HepG2 (cell line): ENCODE measurements around the gene PCP4L1. TPM values are rescaled to one million over a fixed set of nuclear protein-coding genes. Genes with fewer than 3 reads are reported as not detected.

Experiments
- FOXJ3 ChIP-seq: sonication (generic); formaldehyde crosslinking; IDR thresholded peaks from 2 replicates; pipeline ENCODE4 v1.4.0; 2020; ENCODE audit warnings: missing genetic modification reagents, mild to moderate bottlenecking, borderline replicate concordance
- FOXK2 ChIP-seq: fragments of 450-650 bp; IDR thresholded peaks from 2 replicates; pipeline ENCODE4 v1.6.1; 2016
- KLF13 ChIP-seq: sonication (generic); formaldehyde crosslinking; IDR thresholded peaks from 2 replicates; pipeline ENCODE4 v1.4.0; 2020; ENCODE audit warnings: mild to moderate bottlenecking, missing genetic modification reagents
- MEIS1 ChIP-seq: sonication (generic); formaldehyde crosslinking; IDR thresholded peaks from 2 replicates; pipeline ENCODE4 v1.9.0; 2021; ENCODE audit warnings: mild to moderate bottlenecking, missing genetic modification reagents, moderate library complexity, borderline replicate concordance
- MEIS2 ChIP-seq: sonication (generic); formaldehyde crosslinking; IDR thresholded peaks from 2 replicates; pipeline ENCODE4 v1.9.0; 2021; ENCODE audit warnings: mild to moderate bottlenecking, missing genetic modification reagents
- NCOA1 ChIP-seq: sonication (generic); formaldehyde crosslinking; IDR thresholded peaks from 2 replicates; pipeline ENCODE4 v1.9.0; 2021; ENCODE audit warnings: missing genetic modification reagents
- NR1H2 ChIP-seq: sonication (generic); formaldehyde crosslinking; IDR thresholded peaks from 2 replicates; pipeline ENCODE4 v1.8.1; 2022; ENCODE audit warnings: low read depth, missing genetic modification reagents, borderline replicate concordance
- SMAD9 ChIP-seq: sonication (generic); formaldehyde crosslinking; IDR thresholded peaks from 2 replicates; pipeline ENCODE4 v1.5.1; 2020; ENCODE audit warnings: mild to moderate bottlenecking, missing genetic modification reagents
- TP53 ChIP-seq: sonication (generic); formaldehyde crosslinking; conservative IDR thresholded peaks from 2 replicates; pipeline ENCODE4 v1.4.0; 2020; ENCODE audit warnings: missing genetic modification reagents
- ZFX ChIP-seq: sonication (generic); formaldehyde crosslinking; IDR thresholded peaks from 2 replicates; pipeline ENCODE4 v1.4.0; 2020; ENCODE audit warnings: mild to moderate bottlenecking, low read depth, missing genetic modification reagents, moderate library complexity
- polyA plus RNA-seq, 8 experiments: library from polyadenylated mRNA; depleted of rRNA in 3 of 8; stranded (reverse) in 7 of 8; unstranded in 1 of 8; fragments of >200 nt; fragmentation: Illumina TruSeq in 4 of 8; extraction: Trizol in 4 of 8; gene quantifications; 2 replicates each; pipeline versions ENCODE4 v1.2.1 to v1.2.3, GENCODE V29; 2011 to 2016; ENCODE audit warnings: low read depth in 4 of 8, missing spikeins in 1 of 8, mixed read lengths in 1 of 8; ENCODE audit not compliant: insufficient read depth in 1 of 8
- total RNA-seq, 5 experiments: library from RNA; depleted of rRNA; stranded (reverse); fragments of >200 nt; fragmentation: Illumina TruSeq; extraction: Trizol; gene quantifications; 2 replicates each; pipeline ENCODE4 v1.2.3, GENCODE V29; 2016; ENCODE audit warnings: low read depth in 1 of 5
- TF ChIP-seq, protein P1 (sequence below): sonication (generic); formaldehyde crosslinking; IDR thresholded peaks from 2 replicates; pipeline ENCODE4 v1.5.0; 2020; ENCODE audit warnings: mild to moderate bottlenecking, missing genetic modification reagents
- TF ChIP-seq, protein P2 (sequence below): sonication (generic); formaldehyde crosslinking; IDR thresholded peaks from 2 replicates; pipeline ENCODE4 v1.4.0; 2020; ENCODE audit warnings: low read depth, mild to moderate bottlenecking, missing genetic modification reagents
- TF ChIP-seq, protein P3 (sequence below): sonication (generic); formaldehyde crosslinking; IDR thresholded peaks from 2 replicates; pipeline ENCODE4 v1.4.0; 2020; ENCODE audit warnings: missing genetic modification reagents, borderline replicate concordance
- TF ChIP-seq, protein P4 (sequence below): sonication (generic); formaldehyde crosslinking; IDR thresholded peaks from 2 replicates; pipeline ENCODE4 v1.4.0; 2020; ENCODE audit warnings: mild to moderate bottlenecking, missing genetic modification reagents
- TF ChIP-seq, protein P5 (sequence below): sonication (generic); formaldehyde crosslinking; IDR thresholded peaks from 2 replicates; pipeline ENCODE4 v1.9.0; 2021; ENCODE audit warnings: missing genetic modification reagents, mild to moderate bottlenecking, borderline replicate concordance
- TF ChIP-seq, protein P6 (sequence below): IDR thresholded peaks from 2 replicates; pipeline ENCODE4 v1.6.1; 2016

The PCP4L1 gene
- total and polyA plus RNA-seq, 2 of the 13 experiments (the other 11 are each of a cell fraction or from before 2014, with no cell fraction given), result 0.28 TPM; not detected in 1

DNA sequence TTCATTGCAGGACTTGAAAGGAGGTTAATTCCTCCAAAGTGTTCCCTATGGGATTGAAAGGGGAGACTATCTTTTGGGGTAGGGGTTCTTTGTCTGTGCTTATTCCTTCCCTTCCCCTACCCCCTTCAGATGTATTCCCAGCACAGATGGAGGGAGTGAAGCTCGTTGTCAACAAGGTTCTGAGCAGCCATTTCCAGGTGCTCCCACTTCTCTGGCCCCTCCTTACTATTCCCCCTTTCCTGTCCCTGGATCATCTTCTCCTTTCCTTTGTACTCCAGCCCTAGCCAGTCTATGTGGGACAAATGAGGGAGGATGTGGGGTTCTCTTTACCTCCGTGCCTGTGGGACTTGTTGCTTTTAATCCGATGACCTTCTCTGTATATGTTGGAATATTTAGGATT, 31.8 kb upstream of the PCP4L1 start (continued):
- TF ChIP-seq, protein P1, sequence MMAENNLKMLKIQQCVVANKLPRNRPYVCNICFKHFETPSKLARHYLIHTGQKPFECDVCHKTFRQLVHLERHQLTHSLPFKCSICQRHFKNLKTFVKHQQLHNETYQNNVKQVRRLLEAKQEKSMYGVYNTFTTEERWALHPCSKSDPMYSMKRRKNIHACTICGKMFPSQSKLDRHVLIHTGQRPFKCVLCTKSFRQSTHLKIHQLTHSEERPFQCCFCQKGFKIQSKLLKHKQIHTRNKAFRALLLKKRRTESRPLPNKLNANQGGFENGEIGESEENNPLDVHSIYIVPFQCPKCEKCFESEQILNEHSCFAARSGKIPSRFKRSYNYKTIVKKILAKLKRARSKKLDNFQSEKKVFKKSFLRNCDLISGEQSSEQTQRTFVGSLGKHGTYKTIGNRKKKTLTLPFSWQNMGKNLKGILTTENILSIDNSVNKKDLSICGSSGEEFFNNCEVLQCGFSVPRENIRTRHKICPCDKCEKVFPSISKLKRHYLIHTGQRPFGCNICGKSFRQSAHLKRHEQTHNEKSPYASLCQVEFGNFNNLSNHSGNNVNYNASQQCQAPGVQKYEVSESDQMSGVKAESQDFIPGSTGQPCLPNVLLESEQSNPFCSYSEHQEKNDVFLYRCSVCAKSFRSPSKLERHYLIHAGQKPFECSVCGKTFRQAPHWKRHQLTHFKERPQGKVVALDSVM (CRISPR knock-in tag), result no peak
- no peak for TF ChIP-seq NCOA1 (CRISPR knock-in tag)
- TF ChIP-seq TP53 (CRISPR knock-in tag), result no peak
- TF ChIP-seq MEIS2 (CRISPR knock-in tag), result no peak
- TF ChIP-seq, protein P2, sequence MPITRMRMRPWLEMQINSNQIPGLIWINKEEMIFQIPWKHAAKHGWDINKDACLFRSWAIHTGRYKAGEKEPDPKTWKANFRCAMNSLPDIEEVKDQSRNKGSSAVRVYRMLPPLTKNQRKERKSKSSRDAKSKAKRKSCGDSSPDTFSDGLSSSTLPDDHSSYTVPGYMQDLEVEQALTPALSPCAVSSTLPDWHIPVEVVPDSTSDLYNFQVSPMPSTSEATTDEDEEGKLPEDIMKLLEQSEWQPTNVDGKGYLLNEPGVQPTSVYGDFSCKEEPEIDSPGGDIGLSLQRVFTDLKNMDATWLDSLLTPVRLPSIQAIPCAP, result no peak
- TF ChIP-seq FOXK2, result no peak
- TF ChIP-seq, protein P3, sequence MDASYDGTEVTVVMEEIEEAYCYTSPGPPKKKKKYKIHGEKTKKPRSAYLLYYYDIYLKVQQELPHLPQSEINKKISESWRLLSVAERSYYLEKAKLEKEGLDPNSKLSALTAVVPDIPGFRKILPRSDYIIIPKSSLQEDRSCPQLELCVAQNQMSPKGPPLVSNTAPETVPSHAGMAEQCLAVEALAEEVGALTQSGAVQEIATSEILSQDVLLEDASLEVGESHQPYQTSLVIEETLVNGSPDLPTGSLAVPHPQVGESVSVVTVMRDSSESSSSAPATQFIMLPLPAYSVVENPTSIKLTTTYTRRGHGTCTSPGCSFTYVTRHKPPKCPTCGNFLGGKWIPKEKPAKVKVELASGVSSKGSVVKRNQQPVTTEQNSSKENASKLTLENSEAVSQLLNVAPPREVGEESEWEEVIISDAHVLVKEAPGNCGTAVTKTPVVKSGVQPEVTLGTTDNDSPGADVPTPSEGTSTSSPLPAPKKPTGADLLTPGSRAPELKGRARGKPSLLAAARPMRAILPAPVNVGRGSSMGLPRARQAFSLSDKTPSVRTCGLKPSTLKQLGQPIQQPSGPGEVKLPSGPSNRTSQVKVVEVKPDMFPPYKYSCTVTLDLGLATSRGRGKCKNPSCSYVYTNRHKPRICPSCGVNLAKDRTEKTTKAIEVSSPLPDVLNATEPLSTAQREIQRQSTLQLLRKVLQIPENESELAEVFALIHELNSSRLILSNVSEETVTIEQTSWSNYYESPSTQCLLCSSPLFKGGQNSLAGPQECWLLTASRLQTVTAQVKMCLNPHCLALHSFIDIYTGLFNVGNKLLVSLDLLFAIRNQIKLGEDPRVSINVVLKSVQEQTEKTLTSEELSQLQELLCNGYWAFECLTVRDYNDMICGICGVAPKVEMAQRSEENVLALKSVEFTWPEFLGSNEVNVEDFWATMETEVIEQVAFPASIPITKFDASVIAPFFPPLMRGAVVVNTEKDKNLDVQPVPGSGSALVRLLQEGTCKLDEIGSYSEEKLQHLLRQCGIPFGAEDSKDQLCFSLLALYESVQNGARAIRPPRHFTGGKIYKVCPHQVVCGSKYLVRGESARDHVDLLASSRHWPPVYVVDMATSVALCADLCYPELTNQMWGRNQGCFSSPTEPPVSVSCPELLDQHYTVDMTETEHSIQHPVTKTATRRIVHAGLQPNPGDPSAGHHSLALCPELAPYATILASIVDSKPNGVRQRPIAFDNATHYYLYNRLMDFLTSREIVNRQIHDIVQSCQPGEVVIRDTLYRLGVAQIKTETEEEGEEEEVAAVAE (CRISPR knock-in tag), result no peak
- no peak for TF ChIP-seq KLF13
- no peak for TF ChIP-seq MEIS1
- TF ChIP-seq, protein P4, sequence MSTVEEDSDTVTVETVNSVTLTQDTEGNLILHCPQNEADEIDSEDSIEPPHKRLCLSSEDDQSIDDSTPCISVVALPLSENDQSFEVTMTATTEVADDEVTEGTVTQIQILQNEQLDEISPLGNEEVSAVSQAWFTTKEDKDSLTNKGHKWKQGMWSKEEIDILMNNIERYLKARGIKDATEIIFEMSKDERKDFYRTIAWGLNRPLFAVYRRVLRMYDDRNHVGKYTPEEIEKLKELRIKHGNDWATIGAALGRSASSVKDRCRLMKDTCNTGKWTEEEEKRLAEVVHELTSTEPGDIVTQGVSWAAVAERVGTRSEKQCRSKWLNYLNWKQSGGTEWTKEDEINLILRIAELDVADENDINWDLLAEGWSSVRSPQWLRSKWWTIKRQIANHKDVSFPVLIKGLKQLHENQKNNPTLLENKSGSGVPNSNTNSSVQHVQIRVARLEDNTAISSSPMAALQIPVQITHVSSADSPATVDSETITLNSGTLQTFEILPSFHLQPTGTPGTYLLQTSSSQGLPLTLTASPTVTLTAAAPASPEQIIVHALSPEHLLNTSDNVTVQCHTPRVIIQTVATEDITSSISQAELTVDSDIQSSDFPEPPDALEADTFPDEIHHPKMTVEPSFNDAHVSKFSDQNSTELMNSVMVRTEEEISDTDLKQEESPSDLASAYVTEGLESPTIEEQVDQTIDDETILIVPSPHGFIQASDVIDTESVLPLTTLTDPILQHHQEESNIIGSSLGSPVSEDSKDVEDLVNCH (CRISPR knock-in tag), result no peak
- TF ChIP-seq FOXJ3, result no peak
- TF ChIP-seq, protein P5, sequence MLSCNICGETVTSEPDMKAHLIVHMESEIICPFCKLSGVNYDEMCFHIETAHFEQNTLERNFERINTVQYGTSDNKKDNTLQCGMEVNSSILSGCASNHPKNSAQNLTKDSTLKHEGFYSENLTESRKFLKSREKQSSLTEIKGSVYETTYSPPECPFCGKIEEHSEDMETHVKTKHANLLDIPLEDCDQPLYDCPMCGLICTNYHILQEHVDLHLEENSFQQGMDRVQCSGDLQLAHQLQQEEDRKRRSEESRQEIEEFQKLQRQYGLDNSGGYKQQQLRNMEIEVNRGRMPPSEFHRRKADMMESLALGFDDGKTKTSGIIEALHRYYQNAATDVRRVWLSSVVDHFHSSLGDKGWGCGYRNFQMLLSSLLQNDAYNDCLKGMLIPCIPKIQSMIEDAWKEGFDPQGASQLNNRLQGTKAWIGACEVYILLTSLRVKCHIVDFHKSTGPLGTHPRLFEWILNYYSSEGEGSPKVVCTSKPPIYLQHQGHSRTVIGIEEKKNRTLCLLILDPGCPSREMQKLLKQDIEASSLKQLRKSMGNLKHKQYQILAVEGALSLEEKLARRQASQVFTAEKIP, result no peak
- TF ChIP-seq NR1H2 (CRISPR knock-in tag), result no peak
- no peak for TF ChIP-seq SMAD9
- TF ChIP-seq ZFX (CRISPR knock-in tag), result no peak
- TF ChIP-seq, protein P6, sequence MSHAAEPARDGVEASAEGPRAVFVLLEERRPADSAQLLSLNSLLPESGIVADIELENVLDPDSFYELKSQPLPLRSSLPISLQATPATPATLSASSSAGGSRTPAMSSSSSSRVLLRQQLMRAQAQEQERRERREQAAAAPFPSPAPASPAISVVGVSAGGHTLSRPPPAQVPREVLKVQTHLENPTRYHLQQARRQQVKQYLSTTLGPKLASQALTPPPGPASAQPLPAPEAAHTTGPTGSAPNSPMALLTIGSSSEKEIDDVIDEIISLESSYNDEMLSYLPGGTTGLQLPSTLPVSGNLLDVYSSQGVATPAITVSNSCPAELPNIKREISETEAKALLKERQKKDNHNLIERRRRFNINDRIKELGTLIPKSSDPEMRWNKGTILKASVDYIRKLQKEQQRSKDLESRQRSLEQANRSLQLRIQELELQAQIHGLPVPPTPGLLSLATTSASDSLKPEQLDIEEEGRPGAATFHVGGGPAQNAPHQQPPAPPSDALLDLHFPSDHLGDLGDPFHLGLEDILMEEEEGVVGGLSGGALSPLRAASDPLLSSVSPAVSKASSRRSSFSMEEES (CRISPR knock-in tag), result no peak
